GM12873 (cell line): Measurements from ENCODE around the gene HNRNPAB.

Source experiments
- TF ChIP-seq, protein P1 (sequence below): IDR thresholded peaks from 2 replicates; pipeline ENCODE4 v1.5.1; 2012; ENCODE audit warnings: low read depth, mild to moderate bottlenecking, moderate library complexity, low read length, control low read depth; ENCODE audit not compliant: insufficient read depth; ENCODE audit errors: missing control alignments

HNRNPAB gene

DNA sequence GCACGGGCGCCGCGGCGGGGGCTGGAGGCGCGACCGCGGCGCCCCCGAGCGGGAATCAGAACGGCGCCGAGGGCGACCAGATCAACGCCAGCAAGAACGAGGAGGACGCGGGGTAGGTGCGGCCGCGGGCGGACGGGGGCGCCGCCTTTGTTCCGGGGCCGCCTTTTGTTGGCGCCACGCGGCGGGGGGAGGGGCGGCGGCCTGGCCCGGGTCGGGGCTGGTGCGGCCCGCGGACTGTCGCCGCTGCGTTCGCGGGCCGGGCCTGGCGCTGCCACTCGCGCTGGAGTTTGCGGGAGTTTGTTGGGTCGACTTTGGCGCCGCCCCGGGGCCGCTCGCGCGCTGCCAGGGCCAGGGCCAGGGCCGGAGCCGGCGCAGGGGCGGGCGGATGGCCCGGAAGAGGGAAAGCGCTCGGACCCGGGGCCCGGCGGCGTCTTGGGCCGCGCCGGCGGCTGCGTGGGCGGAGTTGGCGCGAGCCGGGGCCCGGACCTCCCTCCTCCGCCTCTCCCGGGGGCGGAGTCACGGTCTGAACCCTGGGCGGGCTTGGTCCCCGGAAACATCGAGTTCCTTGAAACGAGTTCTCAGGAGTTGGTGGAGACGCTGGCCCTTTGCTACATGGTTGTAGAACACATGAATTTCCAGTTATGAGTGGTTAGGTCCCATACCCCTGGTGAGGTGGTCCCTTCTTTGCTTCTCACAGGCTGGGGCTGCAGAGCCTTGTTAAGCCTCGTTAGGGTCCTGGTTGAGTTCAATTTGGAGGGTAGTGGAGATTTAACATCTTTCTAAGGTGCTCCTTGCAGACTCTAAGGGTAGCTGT is 809 bp downstream of the HNRNPAB start:
- TF ChIP-seq, protein P1, sequence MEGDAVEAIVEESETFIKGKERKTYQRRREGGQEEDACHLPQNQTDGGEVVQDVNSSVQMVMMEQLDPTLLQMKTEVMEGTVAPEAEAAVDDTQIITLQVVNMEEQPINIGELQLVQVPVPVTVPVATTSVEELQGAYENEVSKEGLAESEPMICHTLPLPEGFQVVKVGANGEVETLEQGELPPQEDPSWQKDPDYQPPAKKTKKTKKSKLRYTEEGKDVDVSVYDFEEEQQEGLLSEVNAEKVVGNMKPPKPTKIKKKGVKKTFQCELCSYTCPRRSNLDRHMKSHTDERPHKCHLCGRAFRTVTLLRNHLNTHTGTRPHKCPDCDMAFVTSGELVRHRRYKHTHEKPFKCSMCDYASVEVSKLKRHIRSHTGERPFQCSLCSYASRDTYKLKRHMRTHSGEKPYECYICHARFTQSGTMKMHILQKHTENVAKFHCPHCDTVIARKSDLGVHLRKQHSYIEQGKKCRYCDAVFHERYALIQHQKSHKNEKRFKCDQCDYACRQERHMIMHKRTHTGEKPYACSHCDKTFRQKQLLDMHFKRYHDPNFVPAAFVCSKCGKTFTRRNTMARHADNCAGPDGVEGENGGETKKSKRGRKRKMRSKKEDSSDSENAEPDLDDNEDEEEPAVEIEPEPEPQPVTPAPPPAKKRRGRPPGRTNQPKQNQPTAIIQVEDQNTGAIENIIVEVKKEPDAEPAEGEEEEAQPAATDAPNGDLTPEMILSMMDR = no peak

DNA sequence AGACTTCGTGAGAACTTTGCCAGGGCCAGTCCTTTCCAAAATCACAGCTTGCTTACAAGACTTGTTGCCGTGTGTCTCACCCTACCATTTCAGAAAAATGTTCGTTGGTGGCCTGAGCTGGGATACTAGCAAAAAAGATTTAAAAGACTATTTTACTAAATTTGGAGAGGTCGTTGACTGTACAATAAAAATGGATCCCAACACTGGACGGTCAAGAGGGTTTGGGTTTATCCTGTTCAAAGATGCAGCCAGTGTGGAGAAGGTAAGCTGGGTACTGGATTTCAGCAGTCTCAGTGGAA is 1.4 kb downstream of the HNRNPAB start:
- TF ChIP-seq, protein P1 = no peak

DNA sequence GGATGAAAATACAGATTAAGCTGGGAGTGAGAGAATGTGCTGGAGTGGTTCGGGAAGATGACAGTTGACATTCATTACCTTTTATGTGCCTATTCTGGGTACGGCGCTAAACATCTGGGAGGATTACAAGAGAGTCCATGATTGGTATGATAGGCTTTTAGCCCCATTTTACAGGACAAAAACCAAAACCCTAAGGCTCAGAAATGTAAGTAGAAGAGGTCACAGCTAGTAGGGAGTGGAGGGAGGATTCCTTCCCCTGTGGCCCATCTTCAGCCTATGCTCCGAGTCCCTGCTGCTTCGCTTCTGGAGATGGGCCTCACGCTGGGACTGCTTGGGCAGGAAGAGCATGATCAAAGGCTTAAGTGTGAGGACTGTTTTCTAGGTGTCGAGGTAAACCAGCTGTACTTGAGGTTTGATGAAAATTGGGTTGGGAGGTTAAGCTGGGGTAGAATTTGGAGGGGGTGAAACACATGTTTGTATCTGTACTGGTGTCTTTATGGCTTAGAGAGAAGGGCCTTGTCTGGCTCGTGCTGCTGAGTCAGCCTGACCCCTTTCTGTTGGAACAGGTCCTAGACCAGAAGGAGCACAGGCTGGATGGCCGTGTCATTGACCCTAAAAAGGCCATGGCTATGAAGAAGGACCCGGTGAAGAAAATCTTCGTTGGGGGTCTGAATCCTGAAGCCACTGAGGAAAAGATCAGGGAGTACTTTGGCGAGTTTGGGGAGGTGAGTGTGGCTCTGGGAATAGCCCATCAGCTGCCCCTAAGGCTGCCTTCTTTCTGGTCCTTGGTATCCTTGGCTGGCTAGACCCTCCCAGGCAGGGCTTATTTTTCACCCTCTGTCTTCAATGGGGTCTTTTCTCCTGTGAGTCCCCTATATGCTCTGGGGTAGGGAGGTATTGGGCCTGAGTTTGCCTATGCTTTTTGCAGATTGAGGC is 2.1 kb downstream of the HNRNPAB start:
- TF ChIP-seq, protein P1 = no peak

DNA sequence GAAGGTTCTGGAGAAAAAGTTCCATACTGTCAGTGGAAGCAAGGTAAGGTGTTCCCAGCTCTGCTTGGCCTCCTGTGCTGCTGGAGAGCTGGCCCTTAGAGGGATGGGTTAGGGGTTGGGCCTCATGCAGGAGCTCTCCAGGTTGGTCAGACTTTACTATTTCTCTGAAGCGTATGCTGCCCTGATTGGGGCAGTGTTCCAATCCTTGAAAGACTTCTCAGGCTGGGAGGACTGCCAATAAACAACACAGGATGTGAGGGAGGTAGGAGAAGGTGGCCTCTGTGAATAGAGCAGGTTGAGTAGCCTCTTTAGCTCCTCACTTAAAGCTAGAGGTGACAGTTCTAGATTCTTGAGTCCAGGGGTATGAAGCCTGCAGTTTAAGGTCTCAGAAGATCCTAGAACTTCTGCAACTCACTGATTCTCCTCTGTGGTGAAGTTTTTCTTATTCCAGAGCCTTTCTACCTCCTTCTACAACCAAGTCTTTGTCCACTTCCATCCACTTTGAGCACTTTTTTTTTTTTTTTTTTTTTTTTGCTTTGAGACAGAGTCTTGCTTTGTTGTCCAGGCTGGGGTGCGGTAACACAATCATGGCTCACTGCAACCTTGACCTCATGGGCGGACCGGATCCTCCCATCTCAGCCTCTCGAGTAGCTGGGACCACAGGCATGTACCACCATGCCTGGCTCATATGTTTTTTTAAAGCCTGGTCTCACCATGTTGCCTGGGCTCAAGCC is 3.0 kb downstream of the HNRNPAB start:
- TF ChIP-seq, protein P1 = no peak

- TF ChIP-seq, protein P1 = no peak
Measured at GRCh38 chr5:178207917-178208280, 3.6 kb downstream of the HNRNPAB start.

DNA sequence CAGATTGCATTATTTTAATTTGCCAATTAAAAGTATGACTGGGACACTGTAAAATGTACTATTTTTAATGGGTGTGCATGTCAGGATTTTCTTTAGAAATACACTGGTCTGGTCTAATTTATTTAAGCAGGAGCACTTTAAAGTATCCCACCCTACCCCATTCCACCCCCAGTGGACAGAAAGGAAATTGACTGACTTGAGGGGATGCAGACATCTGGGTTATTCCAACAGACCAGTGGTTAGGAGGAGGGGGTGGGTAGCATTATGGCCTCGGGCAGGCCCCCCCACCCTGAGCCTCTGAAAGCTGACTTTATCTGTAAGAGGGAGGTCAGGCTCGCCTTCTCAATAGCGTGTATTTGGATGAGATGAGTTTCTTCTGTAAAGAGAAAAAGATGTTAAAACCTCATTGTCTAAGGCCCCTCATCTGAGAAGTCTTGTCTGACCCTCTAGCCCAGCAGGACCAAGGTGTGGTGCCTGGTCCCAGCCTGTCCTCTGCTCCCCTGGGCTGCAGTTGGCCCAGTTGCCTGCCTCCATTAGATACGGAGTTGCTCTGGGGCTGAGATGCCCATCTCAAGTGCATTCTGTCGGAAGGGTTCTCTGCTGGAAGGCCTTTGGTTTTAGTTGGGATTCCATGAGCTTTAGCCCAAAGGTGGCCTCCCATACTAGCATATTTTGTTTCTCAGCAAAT is 4.4 kb downstream of the HNRNPAB start:
- TF ChIP-seq, protein P1 = peak; percentile 27
